ENCODE measurements around the gene LRP11.

DNA sequence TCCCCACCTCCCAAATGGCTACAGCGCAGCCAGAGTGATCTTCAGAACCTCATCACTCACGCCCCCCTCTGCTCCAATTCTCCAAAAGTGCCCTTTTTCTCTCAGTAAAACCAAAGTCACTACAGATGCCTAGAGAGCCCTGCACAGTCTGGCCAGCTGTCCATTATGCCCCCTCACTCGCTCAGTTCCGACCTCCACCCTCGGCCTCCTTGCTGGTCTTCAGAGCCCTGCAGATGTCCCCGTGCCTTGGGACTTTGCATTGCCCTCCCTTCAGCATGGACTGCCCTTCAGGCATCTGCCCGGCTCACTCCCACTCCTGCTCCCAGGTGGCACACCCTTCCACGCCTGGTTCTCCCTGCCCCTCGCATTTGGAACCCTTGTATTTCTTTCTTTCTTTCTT lies 34.8 kb upstream of the LRP11 start:
- no peak for TF ChIP-seq EZH2 (IDR thresholded peaks at IDR 0.05; ENCODE audit: insufficient read depth, poor library complexity, severe bottlenecking)
- TF ChIP-seq EZH2phosphoT487 (IDR thresholded peaks at IDR 0.05; ENCODE audit: insufficient read depth, low read depth), result no peak

Data from GM23248 (cell line).